ENCODE data around the gene STK17B.

STK17B gene

GRCh38 chr2:196201229-196202009 is 30.0 kb upstream of the STK17B start:
- Histone ChIP-seq H3K9me2 (replicated peaks; ENCODE audit: low read depth, low read length) (no peaks in the 10 kb centered on the region), H4K20me1 (ENCODE audit: insufficient read depth, low read length, poor library complexity, severe bottlenecking) (no peaks in the 10 kb centered on the region), H3F3A (ENCODE audit: low read depth) (0 out of 2 replicates have a peak, but pooled peaks cover 2% of the 10 kb centered on the region), H3K4me2 (ENCODE audit: low read depth, low read length, poor library complexity, severe bottlenecking) (peak overlapping the region; percentile 24), H3K79me2 (ENCODE audit: insufficient read depth, low read length) (no peaks in the 10 kb centered on the region), H3K27me3 (ENCODE audit: insufficient read depth, low read length, poor library complexity, severe bottlenecking) (no peaks in the 10 kb centered on the region), H3K4me3 (ENCODE audit: low read length, poor library complexity, severe bottlenecking) (peak overlapping the region; percentile 4), H2AFZ (ENCODE audit: low read length) (peak overlapping the region; percentile 47), H3K36me3 (ENCODE audit: insufficient read depth, low read length) (no peaks in the 10 kb centered on the region), H3K4me1 (ENCODE audit: insufficient read depth, low read length, poor library complexity, severe bottlenecking) (peaks cover 37% of the 10 kb centered on the region), H3K9ac (ENCODE audit: low read depth, low read length, poor library complexity, severe bottlenecking) (no peak overlapping the region), H3K9me3 (ENCODE audit: insufficient read depth, low read depth, low read length) (no peaks in the 10 kb centered on the region)
- TF ChIP-seq CTCF (conservative IDR thresholded peaks at IDR 0.05; ENCODE audit: low read length) (no peak), EZH2phosphoT487 (IDR thresholded peaks at IDR 0.05; ENCODE audit: borderline replicate concordance) (no peak)

- peak overlapping the region; percentile 24 for H3K4me2 ChIP-seq (ENCODE audit: low read depth, low read length, poor library complexity, severe bottlenecking)
- TF ChIP-seq EZH2phosphoT487 (IDR thresholded peaks at IDR 0.05; ENCODE audit: borderline replicate concordance) (no peak), CTCF (conservative IDR thresholded peaks at IDR 0.05; ENCODE audit: low read length) (no peak)
- H3K9me2 ChIP-seq (replicated peaks; ENCODE audit: low read depth, low read length) = no peaks in the 10 kb centered on the region
These were observed 29.2 kb upstream of the STK17B start for GRCh38 chr2:196200557-196200956.

GRCh38 chr2:196195758-196196157 is 24.4 kb upstream of the STK17B start:
- Histone ChIP-seq H3K9me2 (replicated peaks; ENCODE audit: low read depth, low read length) (no peaks in the 10 kb centered on the region), H3K9ac (ENCODE audit: low read depth, low read length, poor library complexity, severe bottlenecking) (no peak overlapping the region), H4K20me1 (ENCODE audit: insufficient read depth, low read length, poor library complexity, severe bottlenecking) (no peaks in the 10 kb centered on the region), H3K9me3 (ENCODE audit: insufficient read depth, low read depth, low read length) (no peaks in the 10 kb centered on the region), H3K27me3 (ENCODE audit: insufficient read depth, low read length, poor library complexity, severe bottlenecking) (no peaks in the 10 kb centered on the region), H3K79me2 (ENCODE audit: insufficient read depth, low read length) (no peaks in the 10 kb centered on the region), H3K4me1 (ENCODE audit: insufficient read depth, low read length, poor library complexity, severe bottlenecking) (peaks cover 21% of the 10 kb centered on the region), H3K4me2 (ENCODE audit: low read depth, low read length, poor library complexity, severe bottlenecking) (no peak overlapping the region), H3K36me3 (ENCODE audit: insufficient read depth, low read length) (no peaks in the 10 kb centered on the region), H3F3A (ENCODE audit: low read depth) (0 out of 2 replicates have a peak, but pooled peaks cover 2% of the 10 kb centered on the region), H2AFZ (ENCODE audit: low read length) (peak overlapping the region; percentile 2; the same call in 1 of the 2 replicates), H3K4me3 (ENCODE audit: low read length, poor library complexity, severe bottlenecking) (no peak overlapping the region)
- TF ChIP-seq CTCF (conservative IDR thresholded peaks at IDR 0.05; ENCODE audit: low read length) (no peak), EZH2phosphoT487 (IDR thresholded peaks at IDR 0.05; ENCODE audit: borderline replicate concordance) (no peak)

More at GRCh38 chr2:196200557-196200956, 29.2 kb upstream of the STK17B start:
- 0 out of 2 replicates have a peak, but pooled peaks cover 2% of the 10 kb centered on the region for H3F3A ChIP-seq (ENCODE audit: low read depth)
- no peaks in the 10 kb centered on the region for H4K20me1 ChIP-seq (ENCODE audit: insufficient read depth, low read length, poor library complexity, severe bottlenecking)
- no peaks in the 10 kb centered on the region for H3K27me3 ChIP-seq (ENCODE audit: insufficient read depth, low read length, poor library complexity, severe bottlenecking)
- peak overlapping the region; percentile 47; the same call in 1 of the 2 replicates for H2AFZ ChIP-seq (ENCODE audit: low read length)
- H3K4me1 ChIP-seq (ENCODE audit: insufficient read depth, low read length, poor library complexity, severe bottlenecking) = peaks cover 37% of the 10 kb centered on the region
- H3K9me3 ChIP-seq (ENCODE audit: insufficient read depth, low read depth, low read length) = no peaks in the 10 kb centered on the region
- no peak overlapping the region for H3K4me3 ChIP-seq (ENCODE audit: low read length, poor library complexity, severe bottlenecking)
- no peak overlapping the region for H3K9ac ChIP-seq (ENCODE audit: low read depth, low read length, poor library complexity, severe bottlenecking)
- H3K79me2 ChIP-seq (ENCODE audit: insufficient read depth, low read length) = no peaks in the 10 kb centered on the region
- no peaks in the 10 kb centered on the region for H3K36me3 ChIP-seq (ENCODE audit: insufficient read depth, low read length)
